CD4-positive, alpha-beta T cell (primary cell): Measurements from ENCODE around the gene YARS1. TPM values are rescaled to one million over a fixed set of nuclear protein-coding genes. Genes with fewer than 3 reads are reported as not detected.

ENCODE experiments used
- ATAC-seq: fragments of 200-7000 bp; cut with Tn5 transposase; one replicate; pipeline ENCODE4 v1.10.0; 2022; ENCODE audit warnings: mild to moderate bottlenecking; ENCODE audit not compliant: poor library complexity
- CTCF ChIA-PET: fragments of 350-600 bp; sonication (Branson Sonifier 250); formaldehyde crosslinking; loops from one replicate; lab custom pipeline; 2021; ENCODE audit warnings: antibody characterized with exemption, inconsistent platforms; lab: Charles Lee
- POLR2A ChIA-PET: fragments of 350-600 bp; sonication (Branson Sonifier 250); formaldehyde crosslinking; loops from one replicate; lab custom pipeline; 2021; ENCODE audit warnings: antibody characterized with exemption, inconsistent platforms; lab: Charles Lee
- DNase-seq, 14 experiments: peaks; one replicate each; pipeline ENCODE4 v3.0.0-alpha.2; 2013 to 2020; ENCODE audit warnings: mixed read lengths in 2 of 14
- H3K27ac ChIP-seq, 2 donors: one replicate each; pipeline versions ENCODE4 v1.5.1 to v1.7.0; 2013; ENCODE audit warnings: low read length in 2 of 2, low read depth in 1 of 2, mild to moderate bottlenecking in 1 of 2
- H3K27me3 ChIP-seq, 2 experiments: 1 replicate in 1 of 2; 2 replicates in 1 of 2; pipeline versions ENCODE4 v1.6.1 to v1.7.0; 2013; ENCODE audit warnings: low read length in 2 of 2, control low read depth in 1 of 2, mild to moderate bottlenecking in 1 of 2, moderate library complexity in 1 of 2; ENCODE audit not compliant: insufficient read depth in 2 of 2, control insufficient read depth in 1 of 2
- H3K36me3 ChIP-seq: one replicate; pipeline ENCODE4 v1.6.1; 2013; ENCODE audit warnings: low read length, control low read depth; ENCODE audit not compliant: insufficient read depth
- H3K4me1 ChIP-seq: one replicate; pipeline ENCODE4 v1.6.1; 2013; ENCODE audit warnings: low read length, control low read depth; ENCODE audit not compliant: insufficient read depth
- H3K4me3 ChIP-seq: one replicate; pipeline ENCODE4 v1.5.1; 2013; ENCODE audit warnings: mild to moderate bottlenecking, low read length, moderate library complexity
- H3K9me3 ChIP-seq, 2 experiments: 1 replicate in 1 of 2; 2 replicates in 1 of 2; pipeline versions ENCODE4 v1.6.1 to v1.7.0; 2013; ENCODE audit warnings: low read length in 2 of 2, mild to moderate bottlenecking in 2 of 2, control low read depth in 1 of 2, moderate library complexity in 1 of 2; ENCODE audit not compliant: control insufficient read depth in 1 of 2, insufficient read depth in 1 of 2
- H3K27ac Mint-ChIP-seq: one replicate; pipeline ENCODE4 v1.8.0; 2020; ENCODE audit warnings: mixed read lengths
- H3K27me3 Mint-ChIP-seq: one replicate; pipeline ENCODE4 v1.8.0; 2021; ENCODE audit warnings: mixed read lengths
- H3K36me3 Mint-ChIP-seq: one replicate; pipeline ENCODE4 v1.8.0; 2021; ENCODE audit warnings: low read depth, mixed read lengths
- H3K4me1 Mint-ChIP-seq: one replicate; pipeline ENCODE4 v1.8.0; 2021; ENCODE audit warnings: low read depth, mixed read lengths
- H3K4me3 Mint-ChIP-seq: one replicate; pipeline ENCODE4 v1.8.0; 2020; ENCODE audit warnings: mild to moderate bottlenecking, mixed read lengths
- H3K9me3 Mint-ChIP-seq: one replicate; pipeline ENCODE4 v1.8.0; 2020; ENCODE audit warnings: mixed read lengths
- CTCF ChIP-seq: fragments of 200-600 bp; IDR thresholded peaks from one replicate; pipeline ENCODE4 v1.8.0; 2022; ENCODE audit warnings: antibody characterized with exemption, mild to moderate bottlenecking
- intact Hi-C, 2 experiments: fragments of 100-400 bp; cut with DNase I in 1 of 2; cut with micrococcal nuclease in 1 of 2; formaldehyde crosslinking; loops; one replicate each; pipeline versions ENCODE4 v1.15.1 to v1.9.0; 2023 to 2025; cut with DNase I, micrococcal nuclease
- polyA plus RNA-seq, 2 donors: library from polyadenylated mRNA; unstranded; fragments of 120-200 nt; gene quantifications; one replicate each; pipeline ENCODE4 v1.2.1, GENCODE V29; 2013
- total RNA-seq, 174 experiments: library from RNA in 2 of 174; stranded (reverse) in 2 of 174; gene quantifications; one replicate each; pipeline ENCODE4 v1.2.3 and lab custom pipeline; 2021 to 2026

The YARS1 gene
- 10 to 100 TPM; 67.6 to 73.2 TPM for total RNA-seq
- polyA plus RNA-seq (2013, experiment 1 of 2) = 59.1 TPM
- 80.3 TPM for polyA plus RNA-seq (2013, experiment 2 of 2)
- total RNA-seq (lab: John Stamatoyannopoulos, UW) = 64.5 to 609 (median 192) reads per million in 172 experiments

GRCh38 chr1:32817159-32817814 is at the start of gene YARS1, which contains the start of gene S100PBP:
Gene YARS1, minus strand, starts transcription at chr1:32817358. Its CDS starts 114 bp downstream, at chr1:32817244.
Gene S100PBP, plus strand, starts transcription at chr1:32817653. Its CDS starts 8,447 bp downstream, at chr1:32826100.
- Histone ChIP-seq H3K9me3 (no peaks in the 10 kb centered on the region), H3K36me3 (peaks cover 3% of the 10 kb centered on the region), H3K27ac (peak within 1 kb of the TSS; percentile 85 to 87), H3K4me3 (peak within 1 kb of the TSS; percentile 99), H3K4me1 (peaks cover 60% of the 10 kb centered on the region), H3K27me3 (no peaks in the 10 kb centered on the region)
- Mint-ChIP-seq H3K36me3 (peaks cover 34% of the 10 kb centered on the region), H3K9me3 (no peaks in the 10 kb centered on the region), H3K27me3 (no peaks in the 10 kb centered on the region), H3K4me3 (peak within 1 kb of the TSS; percentile 100), H3K4me1 (peaks cover 63% of the 10 kb centered on the region), H3K27ac (peak within 1 kb of the TSS; percentile 96)
- ChIA-PET POLR2A (interaction anchor here (0.7 to 3.4 kb wide), 10 partner anchors 10 to 1753 kb away, joined by 3 to 24 read pairs (median 4); partner anchors contain the start of genes BSDC1, RBBP4, RNF19B and ZBTB8OS), CTCF (interaction anchor here (1.4 to 2.1 kb wide), 2 partner anchors 44 to 105 kb away, joined by 3 to 10 read pairs; no protein-coding TSS in a partner anchor)
- ATAC-seq (peak; percentile 94), DNase-seq (peak; percentile 98 to 100 (median 100))
- no peak for TF ChIP-seq CTCF
- intact Hi-C loops = loop anchor here (1.0 to 10.0 kb wide), 13 partner anchors 18 to 1522 kb away; partner anchors contain the start of genes AZIN2 (in 1 of the 2), RBBP4 (in 1 of the 2), RNF19B (in 1 of the 2) and SNRNP40 (in 1 of the 2)

- Mint-ChIP-seq H3K4me1 (peaks cover 9% of the 10 kb centered on the region), H3K9me3 (no peaks in the 10 kb centered on the region), H3K27ac (no peak overlapping the region), H3K4me3 (no peak overlapping the region), H3K36me3 (peaks cover 29% of the 10 kb centered on the region), H3K27me3 (peaks cover 22% of the 10 kb centered on the region)
- no peak for TF ChIP-seq CTCF
- intact Hi-C loops = no loop called here
- no peak for DNase-seq
- no peaks in the 10 kb centered on the region for H3K9me3 ChIP-seq
- peaks cover 8 to 12% of the 10 kb centered on the region in 2 experiments for H3K27me3 ChIP-seq
- H3K27ac ChIP-seq = no peak overlapping the region
- peaks cover 10% of the 10 kb centered on the region for H3K36me3 ChIP-seq
- ATAC-seq = no peak
- CTCF ChIA-PET = no interaction called here
- H3K4me3 ChIP-seq = no peak overlapping the region
- H3K4me1 ChIP-seq = peaks cover 5% of the 10 kb centered on the region
- POLR2A ChIA-PET = no interaction called here
Measured at GRCh38 chr1:32865639-32866405, 48.7 kb upstream of the YARS1 start.

- peaks cover 14% of the 10 kb centered on the region for H3K36me3 ChIP-seq
- DNase-seq (no peak), ATAC-seq (no peak)
- H3K36me3 Mint-ChIP-seq = peaks cover 33% of the 10 kb centered on the region
- no peaks in the 10 kb centered on the region for H3K4me1 ChIP-seq
- ChIA-PET POLR2A (no interaction called here), CTCF (no interaction called here)
- peaks cover 12% of the 10 kb centered on the region for H3K27me3 Mint-ChIP-seq
- TF ChIP-seq CTCF = no peak
- no peak overlapping the region for H3K4me3 Mint-ChIP-seq
- no peak overlapping the region for H3K27ac Mint-ChIP-seq
- H3K27me3 ChIP-seq = peaks cover 0 to 3% of the 10 kb centered on the region in 2 experiments
- H3K4me1 Mint-ChIP-seq = peaks cover under 1% of the 10 kb centered on the region
- no peak overlapping the region for H3K27ac ChIP-seq
- intact Hi-C loops = no loop called here
- no peaks in the 10 kb centered on the region for H3K9me3 ChIP-seq
- no peaks in the 10 kb centered on the region for H3K9me3 Mint-ChIP-seq
- H3K4me3 ChIP-seq = no peak overlapping the region
Measured at GRCh38 chr1:32864375-32865019, 47.3 kb upstream of the YARS1 start.
